IMR-90 (cell line): ENCODE results near the gene CALML4.
"Not testable (repeated sequence)": the region's sequence is repeated elsewhere in the genome, so short reads cannot be mapped to it uniquely, and the experiment has no call there.

Experiments
- BHLHE40 ChIP-seq: fragments of 150-350 bp; IDR thresholded peaks from 2 replicates; pipeline ENCODE4 v1.6.1; 2016; ENCODE audit warnings: mild to moderate bottlenecking, low read depth, low read length
- CEBPB ChIP-seq: IDR thresholded peaks from 2 replicates; pipeline ENCODE4 v1.6.1; 2012; ENCODE audit warnings: low read depth, low read length, improper control_type of control experiment
- CHD1 ChIP-seq: IDR thresholded peaks from 2 replicates; pipeline ENCODE4 v1.6.1; 2012; ENCODE audit warnings: low read depth, low read length, improper control_type of control experiment
- CTCF ChIP-seq: conservative IDR thresholded peaks from 2 replicates; pipeline ENCODE4 v1.5.1; 2012; ENCODE audit warnings: mild to moderate bottlenecking, low read depth, low read length, improper control_type of control experiment
- ELK1 ChIP-seq: fragments of 150-350 bp; IDR thresholded peaks from 2 replicates; pipeline ENCODE4 v1.6.1; 2016; ENCODE audit warnings: low read depth, mild to moderate bottlenecking, low read length, moderate library complexity, borderline replicate concordance
- FOS ChIP-seq: fragments of 150-350 bp; IDR thresholded peaks from 2 replicates; pipeline ENCODE4 v1.6.1; 2016; ENCODE audit warnings: low read depth, low read length
- MAZ ChIP-seq: IDR thresholded peaks from 2 replicates; pipeline ENCODE4 v1.6.1; 2012; ENCODE audit warnings: low read depth, mild to moderate bottlenecking, low read length, improper control_type of control experiment, moderate library complexity, borderline replicate concordance
- MXI1 ChIP-seq: IDR thresholded peaks from 2 replicates; pipeline ENCODE4 v1.6.1; 2012; ENCODE audit warnings: low read depth, mild to moderate bottlenecking, low read length, moderate library complexity, borderline replicate concordance
- POLR2A ChIP-seq: IDR thresholded peaks from 2 replicates; pipeline ENCODE4 v1.6.1; 2012; ENCODE audit warnings: mild to moderate bottlenecking, low read depth, low read length
- RAD21 ChIP-seq: IDR thresholded peaks from 2 replicates; pipeline ENCODE4 v1.6.1; 2012; ENCODE audit warnings: low read length, improper control_type of control experiment
- RCOR1 ChIP-seq: IDR thresholded peaks from 2 replicates; pipeline ENCODE4 v1.6.1; 2012; ENCODE audit warnings: mild to moderate bottlenecking, low read length, improper control_type of control experiment; ENCODE audit not compliant: insufficient replicate concordance
- SMC3 ChIP-seq: fragments of 150-350 bp; IDR thresholded peaks from 2 replicates; pipeline ENCODE4 v1.6.1; 2016; ENCODE audit warnings: low read depth, mild to moderate bottlenecking, antibody characterized with exemption, low read length, moderate library complexity
- USF2 ChIP-seq: fragments of 150-350 bp; IDR thresholded peaks from 2 replicates; pipeline ENCODE4 v1.6.1; 2017; ENCODE audit warnings: mild to moderate bottlenecking, antibody characterized with exemption, low read length, low read depth

- not testable (repeated sequence) for TF ChIP-seq CTCF, POLR2A, CHD1, SMC3, USF2, MAZ, FOS, RAD21, BHLHE40, CEBPB, ELK1, RCOR1, MXI1
Measured at GRCh38 chr15:68202994-68203393, 2.1 kb downstream of the CALML4 start.
